DOHH2 (cell line): Measurements from ENCODE around the gene GIPC3.

ENCODE experiments used
- CTCF ChIP-seq: fragments of 200-600 bp; sonication (generic); IDR thresholded peaks from one replicate; pipeline ENCODE4 v1.5.1; 2014; ENCODE audit warnings: antibody characterized with exemption, mild to moderate bottlenecking, low read depth, low read length; ENCODE audit not compliant: poor library complexity, severe bottlenecking
- EZH2phosphoT487 ChIP-seq: fragments of 200-600 bp; sonication (generic); IDR thresholded peaks from 2 replicates; pipeline ENCODE4 v1.6.1; 2017; ENCODE audit warnings: borderline replicate concordance, mild to moderate bottlenecking, antibody characterized with exemption, low read length, moderate library complexity, mixed read lengths

- no peak for TF ChIP-seq CTCF
- TF ChIP-seq EZH2phosphoT487, result no peak
These were observed 46.1 kb upstream of the GIPC3 start, which contains the start of gene TEKTIP1 for GRCh38 chr19:3538965-3539755.
